HEK293 (cell line): Measurements from ENCODE around the gene ROR2.

ENCODE experiments used
- CTCF ChIA-PET: fragments of 350-600 bp; formaldehyde crosslinking; extraction: SDS; loops from one replicate; lab custom pipeline; 2021; ENCODE audit warnings: antibody characterized with exemption; lab: Yijun Ruan, JAX
- POLR2A ChIA-PET: fragments of 300-600 bp; formaldehyde crosslinking; extraction: SDS; loops from one replicate; lab custom pipeline; 2020; ENCODE audit warnings: antibody characterized with exemption, inconsistent platforms; lab: Yijun Ruan, JAX
- H3K27ac ChIP-seq: fragments of 200-500 bp; sonication (Bioruptor generic); 2 replicates; pipeline ENCODE4 v1.5.1; 2014; ENCODE audit warnings: low read depth, low read length, control low read depth, inconsistent platforms; ENCODE audit errors: extremely low read depth
- H3K36me3 ChIP-seq, 2 experiments: fragments of 200-500 bp in 1 of 2; sonication (Bioruptor generic) in 1 of 2; 1 replicate in 1 of 2; 2 replicates in 1 of 2; pipeline ENCODE4 v1.5.1; 2014 to 2017; ENCODE audit warnings: inconsistent platforms in 2 of 2, low read length in 2 of 2; ENCODE audit not compliant: control insufficient read depth in 2 of 2, insufficient read depth in 1 of 2
- H3K4me1 ChIP-seq: fragments of 200-500 bp; sonication (Bioruptor generic); 2 replicates; pipeline ENCODE4 v1.5.1; 2014; ENCODE audit warnings: mild to moderate bottlenecking, low read length, inconsistent platforms; ENCODE audit not compliant: control insufficient read depth, insufficient read depth
- H3K4me3 ChIP-seq: 2 replicates; pipeline ENCODE4 v1.5.1; 2011; ENCODE audit warnings: low read depth, mild to moderate bottlenecking, control low read depth, low read length, moderate library complexity
- H3K9me3 ChIP-seq: fragments of 200-500 bp; sonication (Bioruptor generic); 2 replicates; pipeline ENCODE4 v1.5.1; 2014; ENCODE audit warnings: low read depth, low read length, inconsistent platforms; ENCODE audit not compliant: control insufficient read depth, insufficient read depth
- AEBP2 ChIP-seq: fragments of 450-650 bp; formaldehyde crosslinking; IDR thresholded peaks from 2 replicates; pipeline ENCODE4 v1.5.1; 2016; ENCODE audit warnings: missing biosample characterization, missing genetic modification characterization, borderline replicate concordance
- GLIS1 ChIP-seq: fragments of 450-650 bp; formaldehyde crosslinking; IDR thresholded peaks from 2 replicates; pipeline ENCODE4 v1.5.1; 2016; ENCODE audit warnings: missing biosample characterization, missing genetic modification characterization
- KLF10 ChIP-seq: fragments of 450-650 bp; IDR thresholded peaks from 2 replicates; pipeline ENCODE4 v1.5.1; 2018; ENCODE audit warnings: missing biosample characterization, mild to moderate bottlenecking, missing genetic modification characterization
- KLF8 ChIP-seq: fragments of 450-650 bp; formaldehyde crosslinking; IDR thresholded peaks from 2 replicates; pipeline ENCODE4 v1.5.1; 2016; ENCODE audit warnings: missing biosample characterization, missing genetic modification characterization
- PRDM10 ChIP-seq: fragments of 450-650 bp; formaldehyde crosslinking; IDR thresholded peaks from 2 replicates; pipeline ENCODE4 v1.5.1; 2016; ENCODE audit warnings: missing biosample characterization, missing genetic modification characterization
- RBAK ChIP-seq: fragments of 450-650 bp; formaldehyde crosslinking; IDR thresholded peaks from 2 replicates; pipeline ENCODE4 v1.5.1; 2016; ENCODE audit warnings: missing biosample characterization, missing genetic modification characterization
- REPIN1 ChIP-seq: fragments of 450-650 bp; formaldehyde crosslinking; IDR thresholded peaks from 2 replicates; pipeline ENCODE4 v1.5.1; 2017; ENCODE audit warnings: missing biosample characterization, missing genetic modification characterization, low read depth
- SCRT2 ChIP-seq: fragments of 450-650 bp; formaldehyde crosslinking; IDR thresholded peaks from 2 replicates; pipeline ENCODE4 v1.5.1; 2016; ENCODE audit warnings: missing biosample characterization, missing genetic modification characterization
- SETDB1 ChIP-seq: IDR thresholded peaks from one replicate; pipeline ENCODE4 v1.6.1; 2017; ENCODE audit warnings: mild to moderate bottlenecking, low read length, moderate library complexity, mixed read lengths; ENCODE audit not compliant: insufficient read length
- WT1 ChIP-seq: fragments of 450-650 bp; formaldehyde crosslinking; IDR thresholded peaks from 2 replicates; pipeline ENCODE4 v1.5.1; 2016; ENCODE audit warnings: missing biosample characterization, missing genetic modification characterization
- ZBTB26 ChIP-seq: fragments of 450-650 bp; formaldehyde crosslinking; optimal IDR thresholded peaks from 2 replicates; pipeline ENCODE3; 2016; ENCODE audit warnings: missing biosample characterization, mild to moderate bottlenecking, missing genetic modification characterization
- ZBTB8A ChIP-seq: fragments of 450-650 bp; formaldehyde crosslinking; IDR thresholded peaks from 2 replicates; pipeline ENCODE4 v1.5.1; 2016; ENCODE audit warnings: missing biosample characterization, missing genetic modification characterization
- ZNF169 ChIP-seq: fragments of 450-650 bp; formaldehyde crosslinking; IDR thresholded peaks from 2 replicates; pipeline ENCODE4 v1.5.1; 2016; ENCODE audit warnings: missing biosample characterization, missing genetic modification characterization
- ZNF2 ChIP-seq: fragments of 450-650 bp; formaldehyde crosslinking; IDR thresholded peaks from 2 replicates; pipeline ENCODE4 v1.5.1; 2016; ENCODE audit warnings: missing biosample characterization, missing genetic modification characterization
- ZNF37A ChIP-seq: fragments of 450-650 bp; IDR thresholded peaks from 2 replicates; pipeline ENCODE4 v1.5.1; 2018; ENCODE audit warnings: missing biosample characterization, missing genetic modification characterization
- ZNF513 ChIP-seq: fragments of 450-650 bp; IDR thresholded peaks from 2 replicates; pipeline ENCODE4 v1.5.1; 2018; ENCODE audit warnings: missing biosample characterization, missing genetic modification characterization
- ZNF639 ChIP-seq: fragments of 450-650 bp; formaldehyde crosslinking; IDR thresholded peaks from 2 replicates; pipeline ENCODE4 v1.5.1; 2016; ENCODE audit warnings: missing biosample characterization, missing genetic modification characterization
- TF ChIP-seq, protein P1 (sequence below): fragments of 450-650 bp; formaldehyde crosslinking; IDR thresholded peaks from 2 replicates; pipeline ENCODE4 v1.5.1; 2016; ENCODE audit warnings: missing biosample characterization, missing genetic modification characterization, low read depth
- TF ChIP-seq, protein P2 (sequence below): fragments of 450-650 bp; formaldehyde crosslinking; IDR thresholded peaks from 2 replicates; pipeline ENCODE4 v1.5.1; 2016; ENCODE audit warnings: missing biosample characterization, missing genetic modification characterization

Gene ROR2

GRCh38 chr9:91953718-91954117 lies 3.7 kb upstream of the ROR2 start (continued):
- TF ChIP-seq AEBP2: no peak
- TF ChIP-seq, all 188 proteins: peak for 0

- H3K4me3 ChIP-seq: no peak overlapping the region
- no peaks in the 10 kb centered on the region for H3K9me3 ChIP-seq
- ChIA-PET CTCF (interaction anchor here (0.6 to 8.3 kb wide), 11 partner anchors 10 to 1038 kb away, joined by 3 to 166 read pairs (median 5); partner anchors contain the start of gene SPTLC1), POLR2A (no interaction called here)
- TF ChIP-seq WT1 (tag by site-specific recombination) (no peak), RBAK (tag by site-specific recombination) (0 out of 2 replicates have a peak, but pooled peaks have one; percentile 54), SCRT2 (tag by site-specific recombination) (no peak), GLIS1 (tag by site-specific recombination) (no peak), SETDB1 (peak; percentile 59), ZBTB26 (tag by site-specific recombination) (no peak), ZNF37A (tag by site-specific recombination) (no peak), ZNF639 (no peak)
- TF ChIP-seq, protein P1, sequence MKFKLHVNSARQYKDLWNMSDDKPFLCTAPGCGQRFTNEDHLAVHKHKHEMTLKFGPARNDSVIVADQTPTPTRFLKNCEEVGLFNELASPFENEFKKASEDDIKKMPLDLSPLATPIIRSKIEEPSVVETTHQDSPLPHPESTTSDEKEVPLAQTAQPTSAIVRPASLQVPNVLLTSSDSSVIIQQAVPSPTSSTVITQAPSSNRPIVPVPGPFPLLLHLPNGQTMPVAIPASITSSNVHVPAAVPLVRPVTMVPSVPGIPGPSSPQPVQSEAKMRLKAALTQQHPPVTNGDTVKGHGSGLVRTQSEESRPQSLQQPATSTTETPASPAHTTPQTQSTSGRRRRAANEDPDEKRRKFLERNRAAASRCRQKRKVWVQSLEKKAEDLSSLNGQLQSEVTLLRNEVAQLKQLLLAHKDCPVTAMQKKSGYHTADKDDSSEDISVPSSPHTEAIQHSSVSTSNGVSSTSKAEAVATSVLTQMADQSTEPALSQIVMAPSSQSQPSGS (tag by site-specific recombination): no peak
- TF ChIP-seq, protein P2, sequence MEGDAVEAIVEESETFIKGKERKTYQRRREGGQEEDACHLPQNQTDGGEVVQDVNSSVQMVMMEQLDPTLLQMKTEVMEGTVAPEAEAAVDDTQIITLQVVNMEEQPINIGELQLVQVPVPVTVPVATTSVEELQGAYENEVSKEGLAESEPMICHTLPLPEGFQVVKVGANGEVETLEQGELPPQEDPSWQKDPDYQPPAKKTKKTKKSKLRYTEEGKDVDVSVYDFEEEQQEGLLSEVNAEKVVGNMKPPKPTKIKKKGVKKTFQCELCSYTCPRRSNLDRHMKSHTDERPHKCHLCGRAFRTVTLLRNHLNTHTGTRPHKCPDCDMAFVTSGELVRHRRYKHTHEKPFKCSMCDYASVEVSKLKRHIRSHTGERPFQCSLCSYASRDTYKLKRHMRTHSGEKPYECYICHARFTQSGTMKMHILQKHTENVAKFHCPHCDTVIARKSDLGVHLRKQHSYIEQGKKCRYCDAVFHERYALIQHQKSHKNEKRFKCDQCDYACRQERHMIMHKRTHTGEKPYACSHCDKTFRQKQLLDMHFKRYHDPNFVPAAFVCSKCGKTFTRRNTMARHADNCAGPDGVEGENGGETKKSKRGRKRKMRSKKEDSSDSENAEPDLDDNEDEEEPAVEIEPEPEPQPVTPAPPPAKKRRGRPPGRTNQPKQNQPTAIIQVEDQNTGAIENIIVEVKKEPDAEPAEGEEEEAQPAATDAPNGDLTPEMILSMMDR: no peak
- H3K4me1 ChIP-seq: peaks cover 1% of the 10 kb centered on the region; the same call in 1 of the 2 replicates
- no peaks in the 10 kb centered on the region for H3K36me3 ChIP-seq
- H3K27ac ChIP-seq: no peak overlapping the region
These were observed 2.0 kb upstream of the ROR2 start for GRCh38 chr9:91951944-91952520.

DNA sequence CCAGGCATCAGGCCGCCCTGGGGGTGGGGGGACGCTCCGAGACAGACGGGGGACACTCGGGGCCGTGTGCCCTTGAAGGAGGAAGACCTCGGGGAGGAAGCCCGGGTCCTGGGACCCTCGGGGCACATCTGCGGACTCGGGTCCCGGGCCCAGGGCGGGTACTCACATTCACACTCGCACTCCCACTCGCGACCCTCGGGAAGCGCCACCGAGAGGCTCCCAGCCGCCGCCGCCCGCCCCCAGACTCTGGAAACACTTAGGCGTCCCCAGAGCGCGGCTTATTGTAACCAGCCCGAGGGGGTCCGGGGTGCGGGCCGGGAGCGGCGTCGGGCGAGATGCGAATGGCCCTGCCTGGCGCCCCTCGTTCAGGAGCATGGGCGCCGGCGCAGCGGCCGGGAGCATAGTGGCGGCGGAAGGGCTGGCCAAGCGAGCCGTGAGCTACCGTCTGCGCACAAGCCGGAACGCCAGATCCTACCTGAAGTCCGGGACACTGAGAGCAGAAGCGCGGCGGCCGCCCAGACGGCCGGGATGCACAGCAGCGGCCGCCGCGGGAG lies 559 bp downstream of the ROR2 start:
- Histone ChIP-seq H3K36me3 (no peaks in the 10 kb centered on the region), H3K9me3 (no peaks in the 10 kb centered on the region), H3K27ac (peak overlapping the region; percentile 72; the same call in 1 of the 2 replicates), H3K4me3 (peak overlapping the region; percentile 51), H3K4me1 (peaks cover 13% of the 10 kb centered on the region)
- CTCF ChIA-PET: interaction anchor here (0.5 to 8.3 kb wide), 25 partner anchors 10 to 1035 kb away, joined by 3 to 166 read pairs (median 4); no protein-coding TSS in a partner anchor
- POLR2A ChIA-PET: interaction anchor here (1.2 to 1.6 kb wide), 3 partner anchors 18 to 115 kb away, joined by 3 to 4 read pairs (median 3); no protein-coding TSS in a partner anchor
- TF ChIP-seq PRDM10 (tag by site-specific recombination): peak; percentile 88
- TF ChIP-seq WT1 (tag by site-specific recombination): no peak
- no peak for TF ChIP-seq ZNF2 (tag by site-specific recombination)
- no peak for TF ChIP-seq KLF10 (tag by site-specific recombination)
- peak; percentile 37 for TF ChIP-seq ZBTB8A (tag by site-specific recombination)
- TF ChIP-seq ZNF169 (tag by site-specific recombination): no peak
- TF ChIP-seq ZNF513 (tag by site-specific recombination): peak; percentile 25; the same call in 1 of the 2 replicates
- no peak for TF ChIP-seq KLF8 (tag by site-specific recombination)
- no peak for TF ChIP-seq REPIN1
